ENCODE data around the gene ANO1.

Gene ANO1

GRCh38 chr11:70054004-70054403 lies 24.1 kb upstream of the ANO1 start:
- no peak for DNase-seq

- DNase-seq = no peak
Measured at GRCh38 chr11:70055444-70055843, 22.7 kb upstream of the ANO1 start.

- no peak for DNase-seq
Measured at GRCh38 chr11:70057080-70057479, 21.0 kb upstream of the ANO1 start.

- no peak for DNase-seq
Measured at GRCh38 chr11:70059971-70060370, 18.1 kb upstream of the ANO1 start.

- DNase-seq = no peak
Measured at GRCh38 chr11:70060611-70061293, 17.4 kb upstream of the ANO1 start.

GRCh38 chr11:70061734-70062133 lies 16.4 kb upstream of the ANO1 start:
- DNase-seq = no peak

- DNase-seq = no peak
Measured at GRCh38 chr11:70063121-70063520, 15.0 kb upstream of the ANO1 start.

GRCh38 chr11:70063555-70063954 lies 14.6 kb upstream of the ANO1 start:
- no peak for DNase-seq

- DNase-seq = no peak
Measured at GRCh38 chr11:70064008-70064725, 13.9 kb upstream of the ANO1 start.

- no peak for DNase-seq
Measured at GRCh38 chr11:70064726-70065317, 13.3 kb upstream of the ANO1 start.

- no peak for DNase-seq
Measured at GRCh38 chr11:70065318-70066135, 12.6 kb upstream of the ANO1 start.

- no peak for DNase-seq
Measured at GRCh38 chr11:70066136-70066520, 12.0 kb upstream of the ANO1 start.

- no peak for DNase-seq
Measured at GRCh38 chr11:70066628-70067027, 11.5 kb upstream of the ANO1 start.

GRCh38 chr11:70067036-70067435 lies 11.1 kb upstream of the ANO1 start:
- DNase-seq = no peak

- no peak for DNase-seq
Measured at GRCh38 chr11:70067591-70068341, 10.4 kb upstream of the ANO1 start.

- no peak for DNase-seq
Measured at GRCh38 chr11:70068345-70068744, 9.8 kb upstream of the ANO1 start.

GRCh38 chr11:70068950-70069349 lies 9.2 kb upstream of the ANO1 start:
- DNase-seq = no peak

- no peak for DNase-seq
Measured at GRCh38 chr11:70070706-70071105, 7.4 kb upstream of the ANO1 start.

GRCh38 chr11:70071996-70072395 lies 6.1 kb upstream of the ANO1 start:
- no peak for DNase-seq

GRCh38 chr11:70072461-70072860 lies 5.7 kb upstream of the ANO1 start:
- DNase-seq = no peak

GRCh38 chr11:70072861-70073755 lies 5.0 kb upstream of the ANO1 start:
- DNase-seq = no peak
